NCI-H2171 treated with DMSO at 0.1 percent for 48 hours (cell line): ENCODE measurements around the gene MYH9.

Source experiments
- DNase-seq: peaks from one replicate; lab custom pipeline; 2025; lab: John Stamatoyannopoulos, UW

The MYH9 gene

GRCh38 chr22:36330655-36331305 lies 57.0 kb downstream of the MYH9 start:
- DNase-seq = peak; percentile 26

GRCh38 chr22:36330127-36330526 lies 57.6 kb downstream of the MYH9 start:
- no peak for DNase-seq

DNA sequence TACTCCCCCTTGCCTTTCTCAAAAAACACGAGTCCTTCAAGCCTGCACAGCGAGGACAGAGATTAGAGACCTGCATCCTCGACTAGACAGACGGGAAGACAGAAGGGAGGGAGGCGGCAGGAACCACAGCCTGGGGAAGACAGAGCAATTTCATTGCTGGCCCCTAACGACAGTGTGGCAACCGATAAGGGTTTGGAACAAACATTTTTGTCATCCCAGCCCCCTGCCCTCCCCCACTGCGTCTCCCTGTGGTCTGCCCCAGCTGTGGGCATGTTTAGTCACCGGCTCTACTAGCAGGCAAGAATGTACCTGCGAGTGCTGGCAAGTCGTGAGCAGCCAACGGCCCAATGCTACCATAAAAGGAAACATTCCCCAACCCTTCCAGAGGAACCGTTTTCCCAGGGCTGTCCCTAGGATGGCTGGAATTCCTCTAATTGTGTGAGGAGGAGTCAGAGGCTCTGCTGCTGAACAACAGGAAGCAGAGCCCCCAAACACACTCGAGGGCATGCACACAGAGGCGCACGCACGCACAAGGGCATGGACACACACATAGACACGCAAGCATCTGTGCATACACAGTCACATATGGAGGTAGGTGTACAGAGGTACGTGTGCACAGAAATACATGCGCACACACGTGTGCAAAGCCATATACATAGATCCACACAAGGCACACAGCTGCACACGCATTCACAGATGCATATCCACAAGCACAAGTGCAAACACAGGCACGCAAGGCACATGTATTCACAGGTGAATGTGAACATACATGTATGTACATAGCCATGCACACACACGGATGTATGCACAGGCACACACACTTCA lies 58.3 kb downstream of the MYH9 start:
- DNase-seq = peak; percentile 99

GRCh38 chr22:36328635-36329253 lies 59.0 kb downstream of the MYH9 start:
- DNase-seq = peak; percentile 69

DNA sequence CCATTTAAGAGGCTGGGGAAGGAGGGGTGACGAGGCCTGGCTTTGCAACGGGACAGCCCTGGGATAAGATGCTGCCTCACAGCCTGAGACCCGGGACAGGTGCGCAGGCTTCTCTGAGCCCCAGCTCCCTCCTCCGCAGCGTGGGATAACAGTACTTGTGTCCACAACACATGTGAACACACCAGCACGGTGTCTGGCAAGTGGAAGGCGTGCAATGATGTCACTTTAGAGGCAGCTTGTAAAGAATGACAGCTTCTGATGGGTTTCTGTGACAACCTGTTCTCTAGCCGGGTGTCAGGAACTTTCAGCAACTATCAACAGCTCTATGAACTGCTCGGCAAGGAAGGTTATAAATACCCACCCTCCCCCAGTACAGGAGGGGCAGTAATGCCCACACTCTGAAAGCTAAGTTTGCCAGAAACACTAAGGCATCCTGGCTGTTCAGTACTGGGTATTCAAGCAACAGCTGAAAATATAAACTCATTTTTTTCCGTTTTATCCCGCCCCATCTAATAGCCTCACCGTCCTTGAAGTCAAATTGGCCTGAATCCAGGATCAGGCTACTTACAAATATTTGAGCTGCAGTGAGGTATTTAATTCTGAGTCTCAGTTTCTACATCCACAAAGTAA lies 59.7 kb downstream of the MYH9 start:
- DNase-seq = peak; percentile 81

- no peak for DNase-seq
Observed at GRCh38 chr22:36326178-36327161, 61.3 kb downstream of the MYH9 start.

GRCh38 chr22:36325154-36326031 lies 62.4 kb downstream of the MYH9 start:
- no peak for DNase-seq

- DNase-seq = no peak
Observed at GRCh38 chr22:36324414-36324813, 63.4 kb downstream of the MYH9 start.

DNA sequence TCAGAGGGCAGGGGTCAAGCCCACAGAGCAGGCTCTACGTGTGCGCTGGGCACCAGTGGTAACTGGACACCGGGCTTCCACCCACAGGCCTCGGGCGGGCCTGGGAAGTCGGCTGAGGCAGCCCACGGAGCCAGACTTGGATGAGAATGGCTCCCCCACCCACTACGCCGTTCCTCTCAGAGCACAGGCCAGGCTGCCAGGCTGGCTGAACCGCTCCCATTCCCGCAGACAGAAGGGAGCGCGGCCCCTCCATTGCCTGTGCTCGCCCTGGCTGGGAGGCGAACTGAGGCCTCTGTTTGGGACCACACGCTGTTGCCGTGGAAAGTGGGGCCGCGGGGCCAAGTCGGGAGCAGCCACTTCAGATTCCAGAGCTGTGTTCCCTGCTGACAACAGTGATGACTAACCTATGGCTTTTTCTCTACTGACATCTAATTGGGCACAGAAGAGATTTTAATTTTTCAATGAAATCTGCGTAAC lies 63.9 kb downstream of the MYH9 start:
- DNase-seq = no peak

DNA sequence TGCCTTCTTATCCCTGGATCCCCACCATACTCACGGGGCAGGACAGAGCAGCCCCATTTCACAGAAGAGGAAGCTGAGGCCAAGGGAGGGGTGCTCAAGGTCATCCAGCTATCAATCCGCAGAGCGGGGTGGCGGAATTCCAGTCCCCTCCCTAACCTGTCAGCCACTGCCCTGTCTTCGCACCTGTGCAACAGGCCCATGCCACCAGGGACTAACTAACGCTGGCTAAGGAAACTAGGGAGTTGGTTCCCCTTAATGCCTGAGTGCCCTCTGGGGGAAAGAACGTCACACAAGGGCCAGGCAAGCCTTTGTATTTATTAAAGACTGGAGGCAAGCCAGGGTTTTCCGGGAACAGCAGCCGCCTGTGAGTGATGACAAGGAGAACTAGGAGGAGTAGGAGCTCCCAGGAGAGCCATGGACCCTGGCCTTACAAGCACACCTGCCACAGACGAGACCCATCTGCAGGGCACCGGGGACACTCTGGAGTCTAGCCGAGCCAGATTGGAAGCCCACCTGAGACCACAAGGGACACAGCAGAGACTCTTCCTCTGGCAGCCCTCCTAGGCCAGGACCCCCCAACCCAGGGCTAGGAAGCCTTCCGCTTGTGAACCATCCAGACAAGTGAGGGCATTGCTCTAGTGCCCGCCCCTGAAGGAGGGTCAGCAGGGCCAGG lies 64.4 kb downstream of the MYH9 start:
- peak; percentile 79 for DNase-seq

- DNase-seq = no peak
Observed at GRCh38 chr22:36322602-36322915, 65.2 kb downstream of the MYH9 start.

- DNase-seq = no peak
Observed at GRCh38 chr22:36321797-36322601, 65.8 kb downstream of the MYH9 start.

DNA sequence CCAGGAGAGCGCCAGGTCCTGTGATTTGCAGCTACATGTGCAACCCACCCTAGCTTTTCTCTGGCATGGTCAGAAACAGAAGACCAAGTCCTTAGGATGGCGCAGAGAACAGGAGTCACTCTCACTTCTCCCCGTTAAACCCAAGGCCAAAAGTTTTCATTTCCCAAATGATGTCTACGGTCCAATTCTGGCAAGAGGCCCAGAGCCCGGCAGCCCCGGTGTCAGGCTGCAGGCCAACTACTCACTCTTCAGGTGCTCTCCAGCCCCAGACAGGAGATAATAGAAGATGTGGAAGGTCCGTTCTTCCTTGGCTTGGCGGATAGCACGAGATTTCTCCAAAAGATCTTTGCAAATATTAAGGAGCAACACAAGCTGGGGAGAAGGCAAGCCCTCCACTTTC lies 67.2 kb downstream of the MYH9 start:
- no peak for DNase-seq

- DNase-seq = no peak
Observed at GRCh38 chr22:36319595-36320497, 67.9 kb downstream of the MYH9 start.

DNA sequence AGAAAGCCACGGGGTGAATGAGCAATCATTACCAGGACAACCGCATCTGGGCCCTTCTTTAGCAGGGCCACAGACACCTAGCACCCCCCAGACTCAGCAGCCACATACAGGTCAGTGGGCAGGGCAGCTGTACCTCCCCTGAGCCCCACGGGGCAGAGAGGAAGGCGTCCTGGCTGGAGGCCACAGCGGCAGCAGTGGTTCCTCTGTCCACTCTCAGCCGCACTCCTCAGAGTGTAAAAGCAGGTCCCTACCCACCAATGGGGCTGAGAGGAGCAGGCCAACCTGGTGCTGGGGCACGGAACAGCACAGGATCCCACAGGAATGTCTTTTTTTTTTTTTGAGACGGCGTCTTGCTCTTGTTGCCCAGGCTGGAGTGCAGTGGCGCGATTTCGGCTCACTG lies 69.3 kb downstream of the MYH9 start:
- no peak for DNase-seq

- DNase-seq = peak; percentile 61
Observed at GRCh38 chr22:36317658-36318271, 70.0 kb downstream of the MYH9 start.

DNA sequence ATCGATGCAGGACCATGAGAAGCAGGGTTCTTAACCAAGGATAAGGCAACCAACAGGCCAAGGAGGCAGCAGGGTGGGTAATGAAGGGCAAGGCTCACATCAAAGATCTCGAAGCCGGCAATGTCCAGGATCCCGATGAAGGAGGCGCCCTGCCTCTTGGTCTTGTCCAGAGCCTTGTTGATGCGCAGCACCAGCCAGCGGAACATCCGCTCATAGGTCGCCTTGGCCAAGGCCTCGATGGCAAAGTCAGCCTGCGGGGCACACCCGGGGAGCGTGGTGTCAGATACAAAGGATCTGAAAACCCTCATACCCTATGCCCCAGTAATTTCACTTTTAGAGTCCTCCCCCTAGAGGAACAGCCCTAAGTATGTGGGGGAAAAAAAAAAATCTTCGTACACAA lies 71.3 kb downstream of the MYH9 start:
- DNase-seq = no peak

DNA sequence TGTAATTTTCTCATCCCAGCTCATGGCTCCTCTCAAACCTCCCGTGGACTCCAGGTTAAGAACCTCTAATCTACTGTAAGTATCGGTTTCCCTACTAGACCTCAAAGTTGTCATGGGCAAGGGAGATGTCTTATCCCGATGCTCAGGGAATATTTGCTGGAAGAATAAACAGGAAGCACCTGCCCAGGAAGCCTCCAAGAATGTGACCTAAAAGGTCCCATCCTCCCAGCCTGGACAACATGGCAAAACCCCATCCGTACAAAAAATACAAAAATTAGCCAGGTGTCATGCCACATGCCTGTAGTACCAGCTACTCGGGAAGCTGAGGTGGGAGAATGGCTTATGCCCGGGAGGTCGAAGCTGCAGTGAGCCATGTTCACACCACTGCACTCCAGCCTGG lies 72.4 kb downstream of the MYH9 start:
- DNase-seq = no peak
